Measurements from ENCODE around the gene RBM48. TPM values are rescaled to one million over a fixed set of nuclear protein-coding genes. Genes with fewer than 3 reads are reported as not detected.

Gene RBM48
- total and polyA plus RNA-seq, 7 experiments from 2014 or later: 16.9 to 42.7 (median 37.8) TPM

Other genes starting within 250 kb of the RBM48 start
- gene GATAD1, start 81.3 kb upstream of the RBM48 start, total RNA-seq: 10 to 100 TPM; 16.4 to 34.7 (median 22.7) TPM
- 1 to 10 TPM; 5.3 to 7.9 TPM for gene GATAD1, start 81.3 kb upstream of the RBM48 start, polyA plus RNA-seq
- gene ERVW-1, start 50.8 kb upstream of the RBM48 start, total RNA-seq: under 1 TPM in 1 of 5 experiments, not detected in 4; 0.24 TPM
- not detected for gene ERVW-1, start 50.8 kb upstream of the RBM48 start, polyA plus RNA-seq
- 10 to 100 TPM; 18.6 to 43.3 (median 25.6) TPM for gene PEX1, start 275 bp upstream of the RBM48 start, total RNA-seq
- 1 to 10 TPM; 9.7 to 9.8 TPM for gene PEX1, start 275 bp upstream of the RBM48 start, polyA plus RNA-seq
- gene FAM133B, start 61.6 kb downstream of the RBM48 start, total RNA-seq: 10 to 100 TPM; 37.5 to 77.0 (median 51.7) TPM
- 10 to 100 TPM; 14.2 to 22.5 TPM for gene FAM133B, start 61.6 kb downstream of the RBM48 start, polyA plus RNA-seq

All from naive thymus-derived CD4-positive, alpha-beta T cell (primary cell).